Measurements from ENCODE around the gene DEFB131A.
"Not testable (repeated sequence)": the region's sequence is repeated elsewhere in the genome, so short reads cannot be mapped to it uniquely, and the experiment has no call there.

The DEFB131A gene, protein sequence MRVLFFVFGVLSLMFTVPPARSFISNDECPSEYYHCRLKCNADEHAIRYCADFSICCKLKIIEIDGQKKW

DNA sequence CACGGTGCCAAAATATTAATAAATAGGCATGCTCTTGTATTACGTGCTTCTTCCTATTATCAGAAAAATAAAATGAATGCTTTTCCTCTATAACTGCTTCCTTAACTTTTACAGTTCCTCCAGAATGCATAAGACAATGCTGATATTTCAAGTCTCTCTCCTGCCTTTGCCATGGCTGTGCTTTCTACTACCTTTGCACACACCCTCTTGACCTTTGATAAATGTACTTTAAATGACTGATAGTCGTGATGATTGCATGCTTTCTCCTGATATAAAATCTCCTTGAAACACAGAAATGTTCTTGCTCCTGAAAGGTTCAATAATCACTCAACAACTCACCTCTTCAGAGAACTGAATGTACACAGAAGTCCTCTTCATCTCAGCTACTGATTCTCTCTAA is at the start of gene DEFB131A:
DEFB131A (plus strand) TSS at position 301 of the 400 bp plus-strand sequence. CDS start 120 bp downstream, outside the sequence.
- H3K27me3 ChIP-seq, H3K4me3 ChIP-seq, H3K4me1 ChIP-seq, H4K20me1 ChIP-seq, H3K4me2 ChIP-seq, H3K9ac ChIP-seq, H3K9me3 ChIP-seq, H3K36me3 ChIP-seq, H3K27ac ChIP-seq: not testable (repeated sequence)

DNA sequence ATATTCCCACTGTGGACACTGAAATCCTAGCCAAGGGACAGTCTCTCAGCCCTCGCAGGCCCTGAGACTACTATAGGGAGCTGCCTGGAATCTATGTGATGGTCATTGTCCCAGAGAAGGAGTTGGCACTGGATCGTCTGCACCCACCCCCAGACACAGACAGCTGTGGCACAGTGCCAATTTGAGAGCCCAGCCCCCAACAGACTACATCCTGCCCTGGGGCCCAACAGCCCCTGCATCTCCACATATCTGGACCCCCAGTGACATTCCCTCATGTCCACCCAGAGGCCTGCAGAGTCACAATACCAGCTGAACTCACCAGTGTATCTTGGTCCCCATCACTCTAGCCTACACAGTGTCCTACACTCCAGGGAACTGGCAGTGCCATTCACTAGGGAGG is 38.4 kb upstream of the DEFB131A start:
- not testable (repeated sequence) for H3K27me3 ChIP-seq, H3K4me1 ChIP-seq, H3K27ac ChIP-seq, H3K9ac ChIP-seq, H3K4me3 ChIP-seq, H4K20me1 ChIP-seq, H3K36me3 ChIP-seq, H3K4me2 ChIP-seq, H3K9me3 ChIP-seq

DNA sequence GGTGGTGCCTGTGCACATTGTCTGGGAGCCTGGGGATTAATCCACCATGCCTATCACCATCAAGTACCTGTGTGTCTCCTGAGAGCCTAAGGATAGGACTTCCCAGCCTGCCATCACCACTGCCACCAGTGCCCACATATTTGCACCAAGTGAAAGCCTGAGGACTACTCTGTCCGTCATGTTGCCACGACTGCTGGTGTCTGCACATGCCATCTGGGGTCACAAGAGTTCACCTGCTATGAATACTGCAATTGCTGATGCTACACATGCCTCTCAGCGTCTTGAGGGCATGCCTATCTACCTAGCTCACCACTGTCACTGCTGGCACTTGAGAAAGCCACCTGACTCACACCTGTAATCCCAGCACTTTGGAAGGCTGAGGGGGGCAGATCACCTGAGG is 37.7 kb upstream of the DEFB131A start:
- not testable (repeated sequence) for H3K36me3 ChIP-seq, H3K4me1 ChIP-seq

DNA sequence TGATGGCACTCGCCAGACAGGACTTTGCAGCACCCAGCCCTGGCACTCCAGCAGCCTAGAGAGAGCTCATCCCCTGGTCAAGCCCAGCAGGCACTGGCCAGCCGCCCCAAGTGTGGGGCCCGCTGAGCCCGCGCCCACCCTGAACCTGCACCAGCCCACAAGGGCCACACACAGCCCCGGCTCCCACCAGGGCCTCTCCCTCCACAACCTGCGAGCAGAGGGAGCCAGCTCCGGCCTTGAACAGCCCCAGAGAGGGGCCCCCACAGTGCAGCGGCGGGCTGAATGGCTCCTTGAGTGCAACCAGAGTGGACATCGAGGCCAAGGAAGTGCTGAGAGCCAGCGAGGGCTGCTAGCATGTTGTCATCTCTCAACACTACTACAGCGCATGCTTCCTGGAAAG is 34.4 kb upstream of the DEFB131A start:
- H3K27me3 ChIP-seq, result no peaks in the 10 kb centered on the region
- H4K20me1 ChIP-seq, result no peaks in the 10 kb centered on the region
- H3K9me3 ChIP-seq, result peaks cover 11% of the 10 kb centered on the region
- H3K36me3 ChIP-seq, result no peaks in the 10 kb centered on the region
- no peaks in the 10 kb centered on the region for H3K4me1 ChIP-seq
- no peak overlapping the region for H3K9ac ChIP-seq
- H3K27ac ChIP-seq, result no peak overlapping the region
- H3K4me2 ChIP-seq, result no peak overlapping the region
- no peak for TF ChIP-seq Cebpa-rat (IDR thresholded peaks at IDR 0.05)
- no peak overlapping the region for H3K4me3 ChIP-seq

More for the DNA sequence above, 37.7 kb upstream of the DEFB131A start:
- not testable (repeated sequence) for H3K9ac ChIP-seq, H3K4me2 ChIP-seq, H3K9me3 ChIP-seq, H3K4me3 ChIP-seq, H3K27me3 ChIP-seq, H4K20me1 ChIP-seq, H3K27ac ChIP-seq

DNA sequence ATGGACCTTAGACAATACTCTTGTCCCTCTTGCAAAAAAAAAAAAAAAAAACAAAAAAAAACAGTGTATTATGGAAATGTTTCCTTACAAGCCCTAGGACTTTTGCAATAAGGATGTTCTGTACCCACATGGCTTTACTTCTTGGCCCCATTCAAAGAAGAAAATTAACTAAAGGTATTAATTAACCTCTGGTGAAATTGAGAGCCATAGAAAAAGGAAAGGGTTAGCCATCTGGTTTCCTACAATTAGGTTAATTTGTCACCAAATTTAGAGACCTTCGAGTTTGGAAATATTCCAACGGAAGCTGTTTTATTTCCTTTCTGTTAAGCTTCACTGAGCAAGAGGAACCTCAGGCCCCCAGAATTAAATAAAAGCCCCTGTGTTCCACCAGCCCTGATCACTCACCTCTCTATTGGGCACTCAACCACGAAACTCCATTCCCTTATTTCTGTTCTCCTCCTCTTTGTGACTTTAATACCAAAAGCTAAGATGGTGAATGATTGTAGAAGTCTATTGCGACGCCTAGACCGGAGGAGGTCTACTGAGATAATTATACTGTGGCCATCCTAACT is 22.2 kb upstream of the DEFB131A start:
- H3K4me2 ChIP-seq, result peak overlapping the region; percentile 51
- not testable (repeated sequence) for H3K4me3 ChIP-seq, H3K9ac ChIP-seq, H4K20me1 ChIP-seq, H3K27me3 ChIP-seq, H3K36me3 ChIP-seq
- peak overlapping the region; percentile 64 for H3K27ac ChIP-seq
- peaks cover 16% of the 10 kb centered on the region for H3K4me1 ChIP-seq
- peaks cover 16% of the 10 kb centered on the region for H3K9me3 ChIP-seq

DNA sequence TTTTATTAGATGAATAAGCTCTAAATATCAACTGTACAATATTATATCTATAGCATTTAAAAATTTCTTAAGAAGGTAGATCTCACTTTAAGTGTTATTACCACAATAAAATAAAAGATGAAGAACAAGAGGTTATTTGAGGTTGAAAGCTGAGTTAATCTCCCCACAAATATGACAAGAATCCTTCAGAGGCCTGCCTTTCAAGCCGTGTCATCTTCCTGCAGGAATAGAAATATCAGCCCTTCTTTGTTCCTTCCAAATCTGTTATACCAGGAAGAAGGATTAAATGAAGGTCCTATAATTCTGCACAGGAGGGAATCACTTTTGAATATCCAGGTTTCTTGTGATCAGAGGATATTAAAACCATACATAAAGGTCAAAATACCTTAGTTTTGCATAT is 18.3 kb upstream of the DEFB131A start:
- not testable (repeated sequence) for H4K20me1 ChIP-seq, H3K27ac ChIP-seq, H3K4me3 ChIP-seq, H3K36me3 ChIP-seq, H3K9ac ChIP-seq, H3K4me2 ChIP-seq, H3K27me3 ChIP-seq, H3K9me3 ChIP-seq
- H3K4me1 ChIP-seq, result peaks cover 16% of the 10 kb centered on the region

DNA sequence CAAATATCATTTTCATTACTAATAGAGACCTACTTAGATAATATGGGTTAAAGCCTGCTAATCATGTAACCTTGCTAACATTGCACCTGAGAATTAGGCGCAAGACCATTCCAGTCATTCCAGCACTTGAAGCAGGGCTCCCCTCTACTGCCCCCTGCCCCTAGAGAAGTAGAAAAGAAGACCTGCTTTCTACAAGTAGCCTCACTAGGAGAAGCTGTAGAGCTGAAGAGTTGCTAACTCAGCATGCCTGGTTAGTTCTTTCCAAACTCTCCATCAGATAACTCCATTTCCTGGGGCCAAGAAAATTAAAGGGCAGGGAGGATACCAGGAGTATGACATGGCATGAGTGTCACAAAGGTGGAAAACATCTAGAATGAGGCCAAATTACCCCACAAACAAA is 14.2 kb upstream of the DEFB131A start:
- not testable (repeated sequence) for H3K9ac ChIP-seq, H3K27me3 ChIP-seq, H3K36me3 ChIP-seq, H3K4me3 ChIP-seq, H3K4me2 ChIP-seq, H3K9me3 ChIP-seq, H4K20me1 ChIP-seq, H3K27ac ChIP-seq, H3K4me1 ChIP-seq

DNA sequence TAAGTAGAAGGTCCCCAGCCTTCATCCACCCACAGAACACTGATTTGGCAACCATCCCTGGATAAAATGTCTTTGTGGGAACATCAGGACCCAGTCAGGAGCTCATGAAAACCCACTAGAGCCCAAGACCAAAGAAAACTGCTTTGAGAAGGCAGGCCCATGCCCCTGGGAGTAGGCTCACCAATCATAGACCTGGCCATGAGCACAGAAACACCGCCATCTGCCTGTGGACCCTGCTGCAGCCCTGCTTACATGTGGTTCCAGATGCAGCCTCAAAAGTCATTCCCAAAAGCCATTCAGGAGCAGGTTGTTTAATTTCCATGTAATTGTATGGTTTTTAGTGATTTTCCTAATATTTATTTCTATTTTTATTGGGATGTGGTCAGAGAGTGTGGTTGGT is 10.9 kb upstream of the DEFB131A start:
- not testable (repeated sequence) for H3K4me2 ChIP-seq, H3K9me3 ChIP-seq, H3K36me3 ChIP-seq, H3K4me1 ChIP-seq, H3K27ac ChIP-seq, H3K27me3 ChIP-seq, H3K4me3 ChIP-seq, H4K20me1 ChIP-seq, H3K9ac ChIP-seq

DNA sequence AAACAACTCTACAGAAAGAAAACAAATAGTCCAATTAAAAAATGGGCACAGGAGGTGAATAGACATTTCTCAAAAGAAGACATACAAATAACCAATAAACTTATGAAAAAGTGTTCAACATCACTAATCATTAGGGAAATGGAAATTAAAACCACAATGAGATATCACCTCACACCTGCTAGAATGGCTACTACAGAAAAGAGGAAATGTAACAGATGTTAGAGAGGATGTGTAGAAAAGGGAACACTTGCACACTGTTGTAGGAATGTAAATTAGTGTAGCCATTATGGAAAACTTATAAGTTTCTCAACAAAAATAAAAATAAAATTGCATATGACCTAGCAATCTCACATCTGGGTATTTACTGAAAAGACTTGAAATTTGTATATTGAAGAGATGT is 7.5 kb upstream of the DEFB131A start:
- not testable (repeated sequence) for H3K27ac ChIP-seq, H4K20me1 ChIP-seq, H3K9me3 ChIP-seq, H3K9ac ChIP-seq, H3K4me2 ChIP-seq, H3K36me3 ChIP-seq, H3K4me1 ChIP-seq, H3K4me3 ChIP-seq, H3K27me3 ChIP-seq

DNA sequence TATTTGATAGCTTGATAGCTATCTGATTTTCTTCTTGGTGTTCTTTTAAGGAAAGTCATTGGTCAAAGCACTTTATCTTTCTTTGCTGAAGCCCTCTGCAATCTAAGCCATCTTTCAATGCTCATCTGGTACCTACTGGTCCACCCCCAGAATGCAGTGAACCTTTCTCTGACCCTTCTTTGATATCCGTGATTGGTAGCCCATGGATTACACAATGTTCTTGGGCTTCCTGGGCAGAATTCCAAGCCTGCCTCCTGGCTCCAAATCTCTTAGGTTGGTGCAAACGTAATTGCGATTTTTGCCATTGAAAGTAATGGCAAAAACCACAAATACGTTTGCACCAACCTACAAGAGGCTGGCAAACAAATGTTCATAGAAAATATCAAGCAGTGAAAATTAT is 1.9 kb upstream of the DEFB131A start:
- not testable (repeated sequence) for H3K4me1 ChIP-seq, H3K36me3 ChIP-seq, H3K4me2 ChIP-seq, H4K20me1 ChIP-seq, H3K27me3 ChIP-seq, H3K27ac ChIP-seq, H3K9ac ChIP-seq, H3K4me3 ChIP-seq, H3K9me3 ChIP-seq

DNA sequence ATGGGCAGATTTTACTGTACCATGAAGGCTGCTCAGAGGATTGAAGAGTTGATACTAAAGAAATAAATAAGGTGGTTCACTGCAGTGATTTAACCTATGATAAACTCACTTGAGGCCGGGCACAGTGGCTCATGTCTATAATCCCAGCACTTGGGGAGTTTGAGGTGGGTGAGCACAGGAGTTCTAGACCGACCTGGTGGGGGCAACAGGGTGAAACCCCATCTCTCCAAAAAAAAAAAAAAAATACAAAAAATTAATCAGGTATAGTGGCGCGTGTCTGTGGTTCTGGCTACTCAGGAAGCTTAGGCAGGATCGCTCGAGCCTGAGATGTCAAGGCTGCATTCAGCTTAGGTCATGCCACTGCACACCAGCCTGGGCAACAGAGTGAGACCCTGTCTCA is 467 bp downstream of the DEFB131A start:
- H3K27me3 ChIP-seq, H3K9ac ChIP-seq, H3K9me3 ChIP-seq, H3K27ac ChIP-seq, H3K36me3 ChIP-seq, H3K4me2 ChIP-seq, H4K20me1 ChIP-seq, H3K4me3 ChIP-seq, H3K4me1 ChIP-seq: not testable (repeated sequence)

DNA sequence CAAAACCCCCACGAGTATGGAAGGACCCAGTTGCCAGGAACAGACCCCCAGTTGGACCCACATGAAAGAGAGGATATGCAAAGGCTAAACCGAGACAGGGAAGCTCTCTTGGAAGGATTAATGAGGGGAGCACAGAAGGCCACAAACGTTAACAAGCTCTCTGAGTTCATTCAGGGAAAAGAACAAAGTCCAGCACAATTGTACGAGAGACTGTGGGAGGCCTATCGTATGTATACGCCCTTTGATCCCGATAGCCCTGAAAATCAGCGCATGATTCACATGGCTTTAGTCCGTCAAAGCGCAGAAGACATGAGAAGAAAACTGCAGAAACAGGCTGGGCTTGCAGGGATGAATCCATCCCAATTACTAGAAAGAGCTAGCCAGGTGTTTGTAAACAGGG is 8.0 kb downstream of the DEFB131A start:
- not testable (repeated sequence) for H3K4me3 ChIP-seq, H3K27ac ChIP-seq, H3K9ac ChIP-seq, H3K27me3 ChIP-seq, H3K9me3 ChIP-seq, H3K4me1 ChIP-seq, H3K36me3 ChIP-seq, H4K20me1 ChIP-seq, H3K4me2 ChIP-seq

DNA sequence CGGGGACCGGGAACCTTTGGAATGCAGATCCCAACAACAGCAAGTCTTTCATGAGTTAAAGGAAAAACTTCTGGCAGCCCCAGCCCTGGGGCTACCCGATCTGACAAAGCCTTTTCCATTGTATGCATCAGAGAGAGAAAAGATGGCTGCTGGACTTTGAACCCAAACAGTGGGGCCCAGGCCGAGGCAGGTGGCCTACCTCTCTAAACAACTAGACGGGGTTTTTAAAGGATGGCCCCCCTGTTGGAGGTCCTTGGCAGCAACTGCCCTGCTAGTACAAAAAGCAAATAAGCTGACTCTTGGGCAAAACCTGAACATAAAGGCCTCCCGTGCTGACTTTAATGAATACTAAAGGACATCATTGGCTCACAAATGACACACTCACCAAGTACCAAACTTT is 10.1 kb downstream of the DEFB131A start:
- H4K20me1 ChIP-seq, H3K27me3 ChIP-seq, H3K27ac ChIP-seq, H3K9me3 ChIP-seq, H3K36me3 ChIP-seq, H3K4me3 ChIP-seq, H3K4me1 ChIP-seq, H3K4me2 ChIP-seq, H3K9ac ChIP-seq: not testable (repeated sequence)

DNA sequence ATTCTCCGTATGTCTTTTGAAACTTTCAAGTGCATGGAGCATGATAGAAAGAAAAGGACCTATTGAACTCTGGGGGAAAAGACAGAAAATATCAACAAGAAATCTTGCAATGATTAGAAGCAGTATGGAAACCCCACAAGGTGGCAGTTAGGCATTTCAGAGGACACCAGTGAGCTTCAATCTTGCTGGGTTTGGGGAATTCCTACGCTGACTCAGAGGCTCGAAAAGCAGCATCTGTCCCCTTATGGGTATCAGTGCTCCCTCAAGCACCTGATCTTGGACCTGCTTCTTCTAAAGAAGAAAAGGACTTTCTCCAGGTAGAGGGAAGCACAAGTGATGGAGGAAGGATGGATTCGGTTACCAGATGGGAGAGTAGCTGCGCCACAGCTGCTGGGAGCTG is 10.8 kb downstream of the DEFB131A start:
- H3K27me3 ChIP-seq, H3K4me2 ChIP-seq, H3K4me3 ChIP-seq, H3K9me3 ChIP-seq, H3K4me1 ChIP-seq, H3K36me3 ChIP-seq, H4K20me1 ChIP-seq, H3K9ac ChIP-seq, H3K27ac ChIP-seq: not testable (repeated sequence)

DNA sequence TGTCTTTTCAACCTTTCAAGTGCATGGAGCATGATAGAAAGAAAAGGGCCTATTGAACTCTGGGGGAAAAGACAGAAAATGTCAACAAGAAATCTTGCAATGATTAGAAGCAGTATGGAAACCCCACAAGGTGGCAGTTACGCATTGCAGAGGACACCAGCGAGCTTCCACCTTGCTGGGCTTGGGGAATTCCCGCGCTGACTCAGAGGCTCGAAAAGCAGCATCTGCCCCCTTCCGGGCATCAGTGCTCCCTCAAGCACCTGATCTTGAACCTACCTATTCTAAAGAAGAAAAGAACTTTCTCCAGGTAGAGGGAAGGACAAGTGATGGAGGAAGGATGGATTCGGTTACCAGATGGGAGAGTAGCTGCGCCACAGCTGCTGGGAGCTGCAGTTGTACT is 35.3 kb downstream of the DEFB131A start:
- H3K9me3 ChIP-seq, H3K4me3 ChIP-seq, H4K20me1 ChIP-seq, H3K27ac ChIP-seq, H3K36me3 ChIP-seq, H3K4me1 ChIP-seq, H3K9ac ChIP-seq, H3K27me3 ChIP-seq, H3K4me2 ChIP-seq: not testable (repeated sequence)

Measured in BLaER1 (cell line).